ENCODE data around the gene HDLBP.

GRCh38 chr2:241182126-241182525 lies 133.3 kb downstream of the HDLBP start:
- TF ChIP-seq CTCF (IDR thresholded peaks at IDR 0.05; ENCODE audit: low read depth, low read length) (no peak), EZH2phosphoT487 (IDR thresholded peaks at IDR 0.05; ENCODE audit: low read depth) (no peak)

Measured in OCI-LY3 (cell line).